Activated CD4-positive, alpha-beta T cell treated with anti-CD3 and anti-CD28 coated beads, Interleukin-2, amount 10 ng/mL, durations not matched to agents 7 days and 5 days (primary cell): ENCODE data around the gene PLCH2. TPM values are rescaled to one million over a fixed set of nuclear protein-coding genes. Genes with fewer than 3 reads are reported as not detected.
"Not testable (repeated sequence)": the region's sequence is repeated elsewhere in the genome, so short reads cannot be mapped to it uniquely, and the experiment has no call there.

Experiments used
- CTCF ChIA-PET: fragments of 350-600 bp; sonication (Branson Sonifier 250); formaldehyde crosslinking; loops from one replicate; lab custom pipeline; 2021; ENCODE audit warnings: antibody characterized with exemption; lab: Charles Lee
- POLR2A ChIA-PET: fragments of 350-600 bp; sonication (Branson Sonifier 250); formaldehyde crosslinking; loops from one replicate; lab custom pipeline; 2021; ENCODE audit warnings: antibody characterized with exemption; lab: Charles Lee
- DNase-seq: peaks from one replicate; pipeline ENCODE4 v3.0.0-alpha.2; 2020
- H3K27ac Mint-ChIP-seq: one replicate; pipeline ENCODE4 v1.8.0; 2021; ENCODE audit warnings: mild to moderate bottlenecking, moderate library complexity, mixed read lengths
- H3K27me3 Mint-ChIP-seq: one replicate; pipeline ENCODE4 v1.8.0; 2021; ENCODE audit warnings: mixed read lengths
- H3K36me3 Mint-ChIP-seq: one replicate; pipeline ENCODE4 v1.8.0; 2021; ENCODE audit warnings: low read depth, mixed read lengths
- H3K4me1 Mint-ChIP-seq: one replicate; pipeline ENCODE4 v1.8.0; 2021; ENCODE audit warnings: mixed read lengths
- H3K4me3 Mint-ChIP-seq: one replicate; pipeline ENCODE4 v1.8.0; 2021; ENCODE audit warnings: mild to moderate bottlenecking, moderate library complexity, mixed read lengths
- H3K9me3 Mint-ChIP-seq: one replicate; pipeline ENCODE4 v1.8.0; 2021; ENCODE audit warnings: mixed read lengths
- total RNA-seq, 2 experiments: library from RNA; stranded (reverse); gene quantifications; one replicate each; pipeline ENCODE4 v1.2.3, GENCODE V29; 2021

PLCH2 gene
- total RNA-seq, 2 experiments from 2014 or later = 16.7 to 21.1 TPM

DNA sequence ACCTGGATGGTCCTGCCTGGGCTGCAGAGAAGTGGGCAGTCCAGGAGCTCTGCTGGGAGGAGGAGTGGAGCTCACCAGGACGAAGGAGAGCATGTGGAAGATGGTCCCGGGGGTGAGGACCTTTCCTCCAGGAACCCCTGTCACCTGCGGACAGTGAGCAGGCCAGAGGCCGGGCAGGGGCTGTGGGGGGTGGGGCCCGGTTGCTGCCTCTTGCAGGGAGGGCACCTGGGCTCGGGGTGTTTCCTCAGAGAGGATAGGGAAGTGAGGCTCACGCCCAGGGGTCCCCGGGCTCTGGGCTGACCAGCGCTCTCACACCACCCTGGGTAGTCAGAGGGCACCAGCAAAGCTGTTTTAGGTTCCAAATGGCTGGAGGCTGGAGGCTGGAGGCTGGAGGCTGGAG is 41.0 kb upstream of the PLCH2 start:
- no peak overlapping the region for H3K4me3 Mint-ChIP-seq
- peaks cover 2% of the 10 kb centered on the region for H3K9me3 Mint-ChIP-seq
- no peaks in the 10 kb centered on the region for H3K4me1 Mint-ChIP-seq
- POLR2A ChIA-PET = no interaction called here
- no peaks in the 10 kb centered on the region for H3K36me3 Mint-ChIP-seq
- H3K27me3 Mint-ChIP-seq = no peaks in the 10 kb centered on the region
- DNase-seq = no peak
- H3K27ac Mint-ChIP-seq = no peak overlapping the region
- CTCF ChIA-PET = interaction anchor here (0.5 to 1.0 kb wide), 2 partner anchors 15 to 65 kb away, joined by 3 read pairs; no protein-coding TSS in a partner anchor

DNA sequence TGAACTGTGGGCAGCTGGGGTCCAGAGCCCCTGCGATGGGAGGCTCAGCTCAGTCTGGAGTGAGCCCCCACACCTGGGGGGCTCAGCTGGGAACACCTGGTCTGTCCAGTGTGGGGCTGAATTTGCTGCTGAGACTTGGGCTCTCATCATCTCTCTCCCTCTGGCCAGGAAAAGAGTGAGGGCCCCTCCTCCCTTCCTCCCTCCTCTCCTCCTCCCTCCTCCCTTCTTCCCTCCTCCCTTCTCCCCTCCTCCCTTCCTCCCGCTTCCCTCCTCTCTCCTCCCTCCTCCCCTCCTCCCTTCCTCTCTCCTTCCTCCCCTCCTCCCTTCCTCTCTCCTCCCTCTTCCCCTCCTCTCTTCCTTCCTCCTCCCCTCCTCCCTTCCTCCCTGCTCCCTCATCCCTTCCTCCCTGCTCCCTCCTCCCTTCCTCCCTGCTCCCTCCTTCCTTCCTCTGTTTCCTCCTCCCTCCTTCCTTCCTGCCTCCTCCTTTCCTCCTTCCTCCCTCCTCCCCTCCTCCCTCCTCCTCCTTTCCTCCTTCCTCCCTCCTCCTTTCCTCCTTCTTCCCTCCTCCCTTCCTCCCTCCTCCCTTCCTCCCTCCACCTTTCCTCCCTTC is 40.2 kb upstream of the PLCH2 start:
- POLR2A ChIA-PET = no interaction called here
- CTCF ChIA-PET = interaction anchor here (0.5 to 1.0 kb wide), 2 partner anchors 14 to 66 kb away, joined by 3 read pairs; no protein-coding TSS in a partner anchor
- Mint-ChIP-seq H3K9me3 (no peaks in the 10 kb centered on the region), H3K36me3 (no peaks in the 10 kb centered on the region), H3K27ac (no peak overlapping the region), H3K4me3 (no peak overlapping the region), H3K4me1 (no peaks in the 10 kb centered on the region), H3K27me3 (no peaks in the 10 kb centered on the region)
- DNase-seq = no peak

DNA sequence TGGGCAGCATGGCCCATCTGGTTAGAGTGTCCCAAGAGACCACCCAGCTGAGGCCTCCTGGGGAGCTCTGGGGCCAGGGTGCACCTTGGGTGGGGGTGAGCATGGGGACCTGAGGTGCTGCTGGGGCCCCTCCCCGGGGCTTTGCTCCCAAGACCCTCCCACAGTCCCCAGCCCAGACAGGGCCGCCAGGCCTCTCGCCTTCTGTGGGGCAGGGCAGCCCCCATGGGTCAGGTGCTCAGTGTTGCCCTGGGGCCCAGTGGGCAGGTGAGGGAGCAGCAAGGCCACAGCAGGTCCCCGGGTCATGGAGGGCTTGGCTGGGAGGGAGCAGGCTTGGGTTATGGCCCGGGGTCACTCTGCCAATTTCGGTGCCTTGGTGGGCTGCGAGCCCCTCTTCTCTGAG is 39.2 kb upstream of the PLCH2 start:
- Mint-ChIP-seq H3K4me1 (no peaks in the 10 kb centered on the region), H3K36me3 (no peaks in the 10 kb centered on the region), H3K27me3 (no peaks in the 10 kb centered on the region), H3K9me3 (no peaks in the 10 kb centered on the region), H3K4me3 (no peak overlapping the region), H3K27ac (no peak overlapping the region)
- no peak for DNase-seq
- CTCF ChIA-PET = no interaction called here
- POLR2A ChIA-PET = no interaction called here

DNA sequence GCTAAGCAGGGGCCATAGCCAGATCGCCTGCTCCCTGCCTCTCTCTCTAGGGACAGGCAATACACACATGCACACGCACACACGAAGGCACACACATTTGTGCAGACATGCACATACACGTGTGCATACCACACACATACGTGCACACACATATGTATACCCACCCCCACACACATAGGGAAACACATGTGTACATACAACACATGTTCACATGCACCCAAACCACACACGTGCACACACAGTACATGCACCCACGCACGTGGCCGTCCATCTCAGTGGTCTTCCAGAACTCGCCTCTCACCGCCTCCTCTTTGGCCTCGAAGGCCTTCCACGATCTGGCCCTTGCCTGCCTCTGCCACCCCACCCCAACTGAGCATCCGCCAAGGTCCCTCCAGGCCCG is 38.5 kb upstream of the PLCH2 start:
- DNase-seq = no peak
- H3K27me3 Mint-ChIP-seq = peaks cover 3% of the 10 kb centered on the region
- H3K36me3 Mint-ChIP-seq = no peaks in the 10 kb centered on the region
- ChIA-PET CTCF (no interaction called here), POLR2A (no interaction called here)
- no peak overlapping the region for H3K27ac Mint-ChIP-seq
- H3K4me1 Mint-ChIP-seq = no peaks in the 10 kb centered on the region
- no peak overlapping the region for H3K4me3 Mint-ChIP-seq
- H3K9me3 Mint-ChIP-seq = no peaks in the 10 kb centered on the region

DNA sequence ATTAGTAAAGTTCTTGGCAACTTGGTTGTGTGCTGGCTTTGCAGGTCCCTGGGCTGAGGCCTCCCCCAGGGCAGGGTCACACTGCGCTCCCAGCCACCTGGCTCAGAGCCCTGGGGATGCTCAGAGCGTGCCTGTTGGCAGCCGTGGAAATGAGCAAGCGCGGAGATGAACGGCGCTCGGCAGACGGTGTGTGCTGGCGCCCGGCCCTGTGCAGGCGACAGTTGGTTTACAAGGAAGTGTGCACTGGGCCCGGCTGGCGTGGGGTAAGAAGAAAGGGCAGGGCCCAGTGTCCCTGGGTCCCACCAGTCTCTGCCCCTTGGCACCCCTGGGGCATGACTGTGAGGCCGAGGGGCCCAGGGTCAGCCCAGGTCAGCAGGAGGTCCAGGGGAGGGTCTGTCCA is 38.1 kb upstream of the PLCH2 start:
- Mint-ChIP-seq H3K4me1 (no peaks in the 10 kb centered on the region), H3K4me3 (no peak overlapping the region), H3K36me3 (no peaks in the 10 kb centered on the region), H3K27ac (no peak overlapping the region), H3K9me3 (no peaks in the 10 kb centered on the region), H3K27me3 (peaks cover 5% of the 10 kb centered on the region)
- CTCF ChIA-PET = no interaction called here
- DNase-seq = no peak
- POLR2A ChIA-PET = no interaction called here

DNA sequence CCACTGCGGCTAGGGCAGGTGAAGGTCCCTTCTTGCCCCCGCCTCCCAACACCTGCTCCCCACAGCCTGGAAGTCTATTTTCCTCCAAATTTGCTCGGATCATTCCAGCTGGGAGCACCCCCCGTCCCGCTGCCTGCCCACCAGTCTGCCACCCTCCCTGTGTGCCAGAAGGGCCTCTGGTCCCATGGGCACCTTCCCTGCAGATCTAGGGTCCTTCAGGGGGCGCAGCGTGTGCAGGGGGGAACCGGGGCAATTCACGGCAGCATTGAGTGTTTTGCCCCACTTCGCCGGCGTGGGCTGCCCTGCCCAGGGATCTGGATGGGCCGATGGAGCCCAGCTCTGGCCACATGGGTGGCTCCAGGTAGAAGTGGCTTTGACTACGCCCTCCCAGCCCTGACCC is 37.4 kb upstream of the PLCH2 start:
- no peaks in the 10 kb centered on the region for H3K9me3 Mint-ChIP-seq
- POLR2A ChIA-PET = no interaction called here

DNA sequence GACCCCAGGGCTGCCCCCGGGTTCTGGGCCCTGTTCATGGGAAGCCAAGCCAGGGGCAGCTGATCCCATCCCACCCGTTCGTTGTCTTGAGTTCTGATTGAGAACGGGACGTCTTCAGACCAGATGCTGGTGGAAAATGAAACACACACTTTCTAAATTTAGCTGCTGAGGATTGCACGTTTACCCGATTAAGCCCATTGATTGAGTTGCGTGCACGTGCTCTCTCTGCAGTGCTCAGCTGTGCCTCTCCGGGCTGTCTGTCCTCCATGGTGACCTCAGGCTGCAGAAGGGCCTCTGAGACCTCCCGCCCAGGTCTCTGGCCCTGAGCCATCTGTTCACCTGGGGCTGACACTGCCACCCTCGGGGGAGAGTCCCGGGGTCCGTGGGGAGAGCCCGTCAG is 36.7 kb upstream of the PLCH2 start:
- POLR2A ChIA-PET = no interaction called here

More for the DNA sequence above, 37.4 kb upstream of the PLCH2 start:
- H3K36me3 Mint-ChIP-seq = no peaks in the 10 kb centered on the region
- peaks cover 5% of the 10 kb centered on the region for H3K27me3 Mint-ChIP-seq
- no peak for DNase-seq
- no peak overlapping the region for H3K27ac Mint-ChIP-seq
- no peak overlapping the region for H3K4me3 Mint-ChIP-seq
- no peaks in the 10 kb centered on the region for H3K4me1 Mint-ChIP-seq
- CTCF ChIA-PET = no interaction called here

DNA sequence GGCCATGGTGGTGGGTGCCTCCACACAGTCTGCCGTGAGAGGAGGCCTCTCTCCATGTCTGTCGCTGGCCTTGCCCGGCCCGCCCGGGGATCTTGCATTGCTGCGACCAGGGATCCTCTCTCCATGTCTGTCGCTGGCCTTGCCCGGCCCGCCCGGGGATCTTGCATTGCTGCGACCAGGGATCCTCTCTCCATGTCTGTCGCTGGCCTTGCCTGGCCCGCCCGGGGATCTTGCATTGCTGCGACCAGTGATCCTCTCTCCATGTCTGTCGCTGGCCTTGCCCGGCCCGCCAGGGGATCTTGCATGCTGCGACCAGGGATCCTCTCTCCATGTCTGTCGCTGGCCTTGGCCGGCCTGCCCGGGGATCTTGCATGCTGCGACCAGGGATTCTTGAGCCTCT is 35.7 kb upstream of the PLCH2 start:
- H3K9me3 Mint-ChIP-seq, H3K4me1 Mint-ChIP-seq, H3K36me3 Mint-ChIP-seq, DNase-seq, POLR2A ChIA-PET, H3K27ac Mint-ChIP-seq, H3K4me3 Mint-ChIP-seq, CTCF ChIA-PET: not testable (repeated sequence)
- H3K27me3 Mint-ChIP-seq = peaks cover 10% of the 10 kb centered on the region

More for the DNA sequence above, 36.7 kb upstream of the PLCH2 start:
- Mint-ChIP-seq H3K4me3 (no peak overlapping the region), H3K27ac (no peak overlapping the region), H3K36me3 (no peaks in the 10 kb centered on the region), H3K9me3 (no peaks in the 10 kb centered on the region), H3K27me3 (peaks cover 5% of the 10 kb centered on the region), H3K4me1 (no peaks in the 10 kb centered on the region)
- DNase-seq = no peak
- CTCF ChIA-PET = interaction anchor here (0.7 kb wide), 1 partner anchor 19 kb away, joined by 5 read pairs; no protein-coding TSS in a partner anchor

DNA sequence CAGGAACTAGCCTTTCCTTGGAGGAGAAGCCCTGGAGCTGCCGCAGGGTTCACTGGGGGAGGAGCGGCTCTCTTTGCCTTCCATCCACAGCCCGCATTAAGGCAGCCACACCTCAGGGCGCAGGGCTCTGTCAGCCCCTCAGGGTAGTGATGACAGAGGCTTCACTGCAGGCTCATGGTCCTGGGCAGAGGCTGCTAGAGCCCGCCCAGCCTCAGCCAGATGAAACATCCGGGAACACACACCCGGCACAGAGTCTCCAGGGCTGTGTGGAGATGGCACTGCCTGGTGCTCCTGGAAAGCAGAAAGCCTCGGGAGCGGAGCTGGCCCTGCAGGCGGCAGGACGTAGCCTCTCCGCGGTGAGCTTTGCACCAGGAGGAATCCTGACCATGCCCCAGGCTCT is 34.3 kb upstream of the PLCH2 start:
- DNase-seq = no peak
- Mint-ChIP-seq H3K27ac (no peak overlapping the region), H3K4me3 (no peak overlapping the region), H3K9me3 (no peaks in the 10 kb centered on the region), H3K36me3 (no peaks in the 10 kb centered on the region), H3K27me3 (peaks cover 10% of the 10 kb centered on the region), H3K4me1 (no peaks in the 10 kb centered on the region)
- ChIA-PET CTCF (interaction anchor here (1.3 kb wide), 1 partner anchor 344 kb away, joined by 4 read pairs; no protein-coding TSS in a partner anchor), POLR2A (no interaction called here)

DNA sequence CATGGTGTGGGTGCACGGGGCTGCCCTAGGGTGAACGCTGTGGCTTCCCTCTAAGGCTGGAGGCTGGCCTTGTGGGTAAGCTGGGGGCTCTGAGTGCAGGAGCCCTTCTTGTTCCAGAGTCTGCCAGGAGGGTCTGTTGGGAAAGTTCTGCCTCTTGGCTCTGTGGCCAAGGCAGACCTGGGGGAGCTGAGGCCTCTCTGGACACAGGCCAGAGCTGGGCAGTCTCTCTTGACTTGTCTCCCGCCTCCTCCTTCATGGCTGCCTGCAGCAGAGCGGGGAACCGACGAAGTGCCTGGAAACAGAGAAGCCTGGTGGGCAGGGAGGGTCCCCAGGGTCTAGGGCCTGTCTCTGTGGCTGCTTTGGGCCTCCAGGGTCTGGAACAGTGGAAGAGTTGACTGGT is 33.4 kb upstream of the PLCH2 start:
- Mint-ChIP-seq H3K36me3 (no peaks in the 10 kb centered on the region), H3K4me1 (no peaks in the 10 kb centered on the region), H3K9me3 (no peaks in the 10 kb centered on the region), H3K27ac (no peak overlapping the region), H3K27me3 (peaks cover 10% of the 10 kb centered on the region), H3K4me3 (no peak overlapping the region)
- no peak for DNase-seq
- ChIA-PET POLR2A (no interaction called here), CTCF (interaction anchor here (1.2 to 1.3 kb wide), 2 partner anchors 10 to 344 kb away, joined by 3 to 4 read pairs; no protein-coding TSS in a partner anchor)

DNA sequence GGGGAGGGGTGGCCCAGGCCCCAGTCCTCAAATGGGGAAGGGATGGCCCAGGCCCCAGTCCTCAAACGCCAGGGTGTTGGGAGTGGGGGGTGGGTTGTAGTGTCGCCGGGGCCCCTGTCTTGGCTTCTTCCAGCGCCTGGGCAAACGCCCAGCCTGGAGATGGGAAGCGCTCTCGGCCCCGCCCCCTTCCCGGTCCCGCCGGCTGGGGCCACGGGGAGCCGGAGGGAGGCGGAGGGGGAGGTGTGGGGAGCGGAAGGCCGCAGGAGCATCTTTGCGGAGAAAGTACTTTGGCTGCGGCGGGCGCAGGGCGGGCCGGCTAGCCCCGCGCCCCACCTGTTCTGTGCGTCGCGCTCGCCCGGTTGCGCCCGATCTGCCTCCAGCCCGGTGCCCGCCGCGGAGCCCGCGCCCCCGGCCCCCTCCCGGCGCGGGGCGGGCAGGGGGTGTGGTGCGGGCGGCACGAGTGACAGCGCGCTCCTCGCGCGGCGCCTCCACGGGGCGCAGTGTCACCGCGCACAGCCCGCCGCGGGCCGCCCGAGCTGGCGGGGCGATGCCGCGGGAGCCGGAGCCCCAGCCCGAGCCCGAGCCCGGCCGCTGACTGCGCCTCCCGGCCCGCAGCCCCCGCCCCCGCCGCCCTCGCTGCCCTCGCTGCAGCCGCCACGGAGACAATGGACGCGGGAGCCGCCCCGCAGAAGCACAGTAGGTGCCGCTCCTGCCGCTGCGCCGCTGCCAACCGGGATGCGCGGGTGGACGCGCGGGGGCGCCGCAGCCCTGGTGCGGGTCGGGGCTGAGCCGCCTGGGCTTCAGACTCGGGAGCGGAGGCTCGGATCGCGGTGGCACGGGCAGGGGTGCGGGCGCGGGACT is 32.6 kb upstream of the PLCH2 start:
- DNase-seq = peak; percentile 17
- H3K27me3 Mint-ChIP-seq = peaks cover 10% of the 10 kb centered on the region
- H3K9me3 Mint-ChIP-seq = no peaks in the 10 kb centered on the region
- H3K27ac Mint-ChIP-seq = no peak overlapping the region
- no peak overlapping the region for H3K4me3 Mint-ChIP-seq
- CTCF ChIA-PET = interaction anchor here (1.2 kb wide), 1 partner anchor 10 kb away, joined by 3 read pairs; no protein-coding TSS in a partner anchor
- POLR2A ChIA-PET = no interaction called here
- no peaks in the 10 kb centered on the region for H3K36me3 Mint-ChIP-seq
- H3K4me1 Mint-ChIP-seq = no peaks in the 10 kb centered on the region

DNA sequence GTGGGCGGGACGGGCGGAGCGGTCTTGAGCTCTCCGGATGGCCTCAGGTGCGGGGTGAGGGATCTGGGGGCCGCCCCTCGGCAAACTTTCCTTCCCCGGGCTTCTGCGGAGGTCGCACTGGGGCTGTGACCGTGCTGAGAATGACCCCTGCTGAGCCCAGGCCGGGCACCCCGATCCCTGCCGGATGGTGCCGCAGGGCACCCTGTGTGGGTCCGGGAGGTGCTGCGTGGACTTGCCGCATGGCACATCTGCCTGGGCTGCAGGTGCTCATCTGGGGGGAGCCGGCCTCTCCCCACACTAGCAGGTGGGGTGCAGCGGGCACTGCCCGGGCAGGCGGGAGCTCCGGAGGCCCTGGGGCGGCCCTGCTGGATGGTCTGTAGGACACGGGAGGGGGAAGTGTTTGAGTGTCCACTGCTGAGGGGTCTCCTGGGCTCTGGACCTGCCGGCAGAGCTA is 31.9 kb upstream of the PLCH2 start:
- Mint-ChIP-seq H3K27ac (no peak overlapping the region), H3K4me1 (no peaks in the 10 kb centered on the region), H3K9me3 (no peaks in the 10 kb centered on the region), H3K27me3 (peaks cover 10% of the 10 kb centered on the region), H3K4me3 (no peak overlapping the region), H3K36me3 (no peaks in the 10 kb centered on the region)
- DNase-seq = no peak
- ChIA-PET CTCF (no interaction called here), POLR2A (no interaction called here)

DNA sequence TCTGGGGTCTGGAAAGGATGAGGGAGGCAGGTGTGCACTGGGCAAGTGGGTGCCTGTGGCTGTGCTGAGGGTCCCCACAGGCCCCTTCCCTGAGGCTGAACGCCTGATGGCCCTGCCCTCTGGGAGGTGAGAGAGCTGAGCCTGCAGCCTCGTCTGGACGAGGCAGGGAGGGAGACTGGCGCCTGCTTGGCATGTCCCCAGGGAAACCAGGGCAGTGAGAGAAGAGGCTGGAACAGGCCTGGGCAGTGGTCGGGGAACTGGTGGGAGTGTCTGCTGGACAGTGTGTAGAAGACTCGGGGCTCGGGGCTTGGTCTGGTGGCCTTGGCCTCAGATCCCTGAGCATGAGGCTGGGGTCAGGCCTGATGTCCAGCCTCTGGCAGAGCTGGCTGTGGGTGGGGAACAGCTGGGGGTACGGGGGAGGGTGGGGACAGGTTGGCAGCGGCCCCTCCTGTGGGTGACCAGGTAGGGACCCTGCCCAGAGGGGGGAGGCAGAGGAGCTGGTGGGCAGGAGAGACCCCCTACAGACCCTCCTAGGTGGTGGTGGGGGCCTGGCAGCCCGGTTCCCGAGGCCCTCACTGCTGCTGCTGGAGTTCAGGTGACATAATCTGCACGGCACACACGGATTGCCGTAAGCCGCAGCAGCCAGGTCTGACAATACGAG is 30.8 kb upstream of the PLCH2 start:
- POLR2A ChIA-PET = interaction anchor here (0.6 kb wide), 1 partner anchor 103 kb away, joined by 3 read pairs; no protein-coding TSS in a partner anchor
- no peak for DNase-seq
- Mint-ChIP-seq H3K4me1 (no peaks in the 10 kb centered on the region), H3K27me3 (peaks cover 10% of the 10 kb centered on the region), H3K36me3 (no peaks in the 10 kb centered on the region), H3K27ac (no peak overlapping the region), H3K9me3 (no peaks in the 10 kb centered on the region), H3K4me3 (no peak overlapping the region)
- CTCF ChIA-PET = no interaction called here
